GOT3 (cell line): Measurements from ENCODE around the gene SPOCK2.

Experiments
- DNase-seq: peaks from one replicate; lab custom pipeline; 2025; ENCODE audit warnings: mixed read lengths; lab: John Stamatoyannopoulos, UW

The SPOCK2 gene

DNA sequence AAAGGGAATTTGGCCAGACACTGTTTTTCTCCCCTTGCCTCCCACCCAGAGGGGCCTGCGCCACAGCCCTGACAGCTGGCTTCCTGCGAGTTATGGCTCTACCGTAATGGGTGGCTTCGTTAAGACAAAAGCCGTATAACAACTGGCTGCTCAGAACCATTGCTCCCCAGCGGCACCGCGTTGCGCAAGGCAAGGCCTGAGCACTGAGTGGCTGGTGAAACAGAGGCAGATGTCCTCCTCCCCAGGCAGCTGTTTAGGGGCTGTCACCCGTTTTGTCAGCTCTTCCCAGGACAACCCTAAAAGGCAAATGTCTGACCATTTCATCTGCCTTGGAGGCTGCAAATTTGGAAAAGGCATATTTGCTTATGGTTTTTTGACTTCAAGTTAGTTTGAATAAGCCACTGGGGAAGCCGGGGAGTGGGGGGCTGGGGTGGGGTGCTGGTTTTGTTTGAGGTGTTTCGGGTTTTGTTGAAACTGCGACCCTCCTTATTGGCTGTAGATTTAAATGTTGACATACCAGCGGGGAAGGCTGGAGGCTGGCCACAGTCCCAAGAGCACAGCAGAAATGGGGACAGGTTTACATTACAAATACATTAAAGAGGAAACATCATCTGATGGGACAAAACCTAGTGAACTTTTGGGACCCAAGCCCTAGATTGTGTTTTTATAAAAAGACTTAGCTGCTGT lies 681 bp upstream of the SPOCK2 start:
- no peak for DNase-seq

GRCh38 chr10:72087392-72087968 lies 871 bp downstream of the SPOCK2 start:
- no peak for DNase-seq

GRCh38 chr10:72086466-72087391 lies 1.6 kb downstream of the SPOCK2 start:
- no peak for DNase-seq

DNA sequence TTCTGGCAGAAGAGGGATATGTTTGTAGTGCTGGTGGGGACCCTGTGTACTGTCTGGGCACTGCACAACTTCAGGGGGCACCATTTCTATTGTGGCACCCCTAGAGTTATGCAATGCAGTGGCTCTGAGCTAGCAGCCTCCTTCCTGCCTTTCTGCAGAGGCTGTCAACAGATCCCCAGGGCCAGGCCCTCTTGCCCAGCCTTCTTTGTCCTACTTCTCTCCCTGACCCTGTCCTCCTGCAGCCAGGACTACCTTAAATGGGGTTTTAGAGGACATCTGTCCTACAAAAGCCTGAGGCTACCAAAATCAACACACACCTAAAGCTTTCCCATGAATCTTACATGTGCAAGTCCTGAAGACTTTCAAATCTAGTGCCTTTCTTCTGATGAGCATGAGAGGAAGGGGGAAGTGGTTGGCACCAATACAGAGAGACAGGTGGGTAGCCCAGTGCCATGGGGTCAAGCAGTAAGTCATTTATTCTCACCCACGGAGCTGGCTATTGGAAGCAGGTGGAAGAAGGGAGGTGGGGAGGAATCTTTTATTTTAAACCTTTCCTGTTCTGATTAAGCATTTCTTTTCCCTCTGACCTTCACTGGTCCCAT lies 2.4 kb downstream of the SPOCK2 start:
- no peak for DNase-seq

GRCh38 chr10:72085166-72085565 lies 3.2 kb downstream of the SPOCK2 start:
- no peak for DNase-seq

DNA sequence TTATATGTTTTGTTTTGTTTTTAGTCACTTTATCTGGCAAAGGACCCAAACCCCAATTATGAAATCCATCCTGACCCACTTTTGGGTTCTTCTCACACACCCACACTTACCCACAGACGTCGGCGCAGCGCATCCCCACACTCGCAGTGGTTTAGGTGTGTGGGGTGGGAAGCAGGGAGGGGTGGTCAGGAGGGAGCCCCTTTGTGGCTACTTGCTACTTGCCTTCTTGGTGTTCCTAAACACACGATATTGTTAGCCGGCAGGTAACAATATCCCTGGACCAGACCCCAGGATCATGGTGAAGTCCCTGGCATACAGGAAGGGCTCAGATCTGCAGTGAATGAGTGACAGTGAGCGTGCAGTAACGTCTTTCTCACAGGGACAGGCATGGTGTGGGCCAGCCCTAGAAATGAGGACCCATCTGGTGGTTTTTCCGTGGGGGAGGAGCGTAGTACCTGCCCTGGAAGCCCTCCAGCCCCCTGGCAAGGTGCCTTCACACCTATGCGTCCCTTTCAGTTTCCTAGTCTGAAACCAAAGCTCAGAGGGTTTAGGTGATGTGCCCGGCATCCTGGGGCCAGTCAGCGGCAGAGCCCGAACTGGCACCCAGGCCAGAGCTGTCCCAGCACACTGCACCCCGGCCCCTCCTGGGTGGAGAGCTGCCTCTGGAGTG lies 4.4 kb downstream of the SPOCK2 start:
- no peak for DNase-seq

GRCh38 chr10:72082856-72083789 lies 5.2 kb downstream of the SPOCK2 start:
- DNase-seq = no peak

DNA sequence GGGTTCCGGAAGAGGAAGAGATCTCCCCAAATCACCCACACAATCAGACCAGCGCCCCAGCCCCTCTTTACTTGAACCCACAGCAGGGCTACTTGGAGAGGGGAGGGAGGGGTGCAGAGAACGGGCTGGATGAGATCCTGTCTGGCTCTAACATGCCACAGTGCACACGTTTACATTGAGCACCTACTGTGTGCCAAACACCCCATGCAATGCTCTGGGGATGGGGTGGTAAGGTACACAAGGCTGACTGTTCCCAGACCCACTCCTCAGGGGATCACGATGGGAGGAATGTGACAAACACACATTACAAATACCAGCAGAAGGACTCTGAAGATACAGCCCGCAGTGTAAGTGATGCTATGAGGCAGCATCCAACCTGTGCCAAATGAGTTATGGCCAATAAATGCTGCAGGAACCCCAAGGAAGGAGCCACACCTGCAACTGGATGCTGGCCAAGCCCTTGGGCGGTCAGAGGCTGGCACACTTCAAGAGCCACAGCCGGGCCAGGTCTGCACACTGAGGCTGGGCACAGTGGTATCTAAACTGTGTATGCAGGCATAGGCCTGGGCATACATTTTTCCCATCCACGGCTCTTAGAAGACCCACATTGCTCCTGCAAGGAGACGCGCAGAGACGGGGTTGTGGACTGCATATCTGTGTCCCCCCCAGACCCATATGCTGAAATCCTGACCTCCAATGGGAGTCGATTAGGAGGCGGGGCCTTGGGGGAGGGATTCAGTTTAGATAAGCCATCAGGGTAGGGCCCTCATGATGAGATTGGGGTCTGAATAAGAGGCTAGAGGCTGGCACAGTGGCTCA lies 6.4 kb downstream of the SPOCK2 start:
- DNase-seq = no peak

- no peak for DNase-seq
Measured at GRCh38 chr10:72081210-72081609, 7.1 kb downstream of the SPOCK2 start.

GRCh38 chr10:72080042-72080975 lies 8.0 kb downstream of the SPOCK2 start:
- DNase-seq = no peak

DNA sequence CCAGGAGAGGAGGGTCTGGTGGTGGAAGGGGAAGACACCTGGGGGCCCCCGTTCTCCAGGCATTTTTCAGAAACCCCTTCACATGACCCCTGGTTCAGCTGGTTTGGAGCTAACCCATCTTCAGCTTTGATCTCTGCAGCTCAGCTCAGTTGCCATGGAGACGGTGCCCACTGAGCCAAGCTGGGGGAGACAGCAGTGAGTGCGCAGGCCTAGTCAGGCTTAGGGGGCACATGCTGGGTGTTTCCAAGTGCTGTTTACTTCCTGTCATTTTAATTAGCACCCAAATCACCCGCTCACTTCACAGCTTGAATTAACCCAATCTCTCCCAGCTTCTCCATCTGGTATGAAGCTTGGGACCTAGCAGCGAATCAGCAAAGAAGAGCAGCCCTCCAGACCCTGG lies 9.0 kb downstream of the SPOCK2 start:
- no peak for DNase-seq

DNA sequence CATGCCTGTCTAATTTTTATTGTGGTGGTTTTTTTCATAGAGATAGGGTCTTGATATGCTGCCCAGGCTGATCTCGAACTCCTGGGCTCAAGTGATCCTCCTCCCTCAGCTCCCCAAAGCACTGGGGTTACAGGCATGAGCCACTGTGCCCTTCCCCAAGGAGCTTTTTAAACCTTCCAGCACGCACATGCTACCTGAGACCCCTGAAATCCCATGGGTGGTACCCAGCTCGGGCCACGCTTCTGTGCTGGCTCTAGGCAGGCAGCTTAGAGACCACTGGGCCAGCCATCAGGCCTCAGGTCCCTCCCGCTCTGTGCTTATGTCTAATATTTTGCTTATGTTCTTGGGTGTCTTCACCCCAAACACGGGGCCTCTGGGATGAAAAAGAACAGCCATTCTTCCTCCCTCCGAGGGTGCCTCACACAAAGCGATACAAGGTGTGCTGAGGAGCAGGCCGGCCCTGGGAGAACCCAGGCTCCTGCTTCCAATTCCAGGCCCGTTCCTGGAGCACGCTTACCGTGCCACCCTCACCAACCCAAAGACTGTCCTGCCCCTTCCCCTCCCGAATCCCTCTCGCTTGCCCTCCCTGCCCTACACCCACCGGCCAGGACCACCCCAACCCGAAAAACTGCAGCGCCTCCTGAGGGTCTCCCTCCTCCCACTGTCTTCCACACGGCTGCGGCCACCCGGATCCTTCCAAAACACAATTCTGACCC lies 10.9 kb downstream of the SPOCK2 start:
- no peak for DNase-seq

DNA sequence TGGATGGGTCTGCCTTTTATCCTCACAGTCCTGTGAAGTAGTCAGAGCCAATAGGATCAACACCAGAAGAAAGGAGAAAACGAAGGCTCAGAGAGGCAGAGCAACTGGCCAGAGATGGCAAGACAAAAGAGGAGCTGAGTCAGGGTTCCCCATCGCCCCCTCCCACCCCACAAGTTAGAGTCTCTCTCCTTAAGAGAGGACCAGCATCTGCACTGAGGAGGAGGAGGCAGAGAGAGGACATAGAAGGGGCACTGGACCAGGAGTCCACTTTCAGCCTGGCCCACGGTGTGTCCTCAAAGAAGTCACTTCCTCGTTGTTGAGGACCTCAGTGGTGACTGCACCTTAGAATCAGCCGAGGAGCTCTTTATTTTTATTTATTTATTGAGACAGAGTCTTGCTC lies 11.6 kb downstream of the SPOCK2 start:
- DNase-seq = no peak

- no peak for DNase-seq
Measured at GRCh38 chr10:72075376-72076115, 12.8 kb downstream of the SPOCK2 start.

DNA sequence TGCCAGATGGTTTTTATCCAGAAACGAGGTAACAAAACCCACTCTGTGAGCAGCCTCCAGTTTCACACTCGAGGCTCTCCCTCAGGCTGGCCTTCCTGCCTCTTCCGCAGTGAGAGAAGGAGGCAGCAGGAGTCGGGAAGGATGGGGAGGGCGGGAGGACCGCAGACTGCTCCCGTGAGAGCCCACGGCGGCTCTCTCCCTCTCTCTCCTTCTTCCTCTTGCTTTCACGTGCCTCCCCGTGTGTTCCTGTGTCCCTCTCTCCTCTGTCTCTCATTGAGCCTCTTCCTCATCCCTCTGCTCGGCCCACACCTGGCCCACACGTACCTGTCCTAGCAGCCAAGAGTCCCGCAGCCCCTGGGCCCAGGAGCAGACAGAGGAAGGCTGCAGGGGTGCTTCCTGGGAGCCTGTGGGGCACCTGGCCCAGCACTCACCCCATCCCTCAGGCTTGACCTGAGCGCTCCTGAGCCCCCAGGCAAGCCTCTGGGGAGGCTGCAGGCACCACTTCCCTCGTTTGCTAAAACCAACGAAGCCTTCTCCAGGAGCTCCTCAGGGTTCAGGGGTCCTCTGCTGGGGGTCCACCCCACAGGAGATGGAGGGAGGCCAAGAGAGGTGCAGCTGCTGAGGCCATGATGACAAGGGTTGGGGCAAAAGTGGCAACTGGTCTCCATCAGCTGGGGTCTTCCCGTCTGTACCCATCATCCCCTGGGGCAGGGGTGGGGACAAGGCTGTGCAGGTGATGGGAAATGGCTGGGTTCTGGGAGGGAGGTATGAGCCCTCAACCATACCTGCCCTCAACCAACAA lies 13.6 kb downstream of the SPOCK2 start:
- no peak for DNase-seq

GRCh38 chr10:72073708-72074573 lies 14.4 kb downstream of the SPOCK2 start:
- no peak for DNase-seq
